Natural killer cell (primary cell): ENCODE data around the gene BTBD19. TPM values are rescaled to one million over a fixed set of nuclear protein-coding genes. Genes with fewer than 3 reads are reported as not detected.
A peak's percentile ranks its signal among the peaks of the same experiment; 100 is the strongest.

Experiments used
- ATAC-seq, 3 donors: fragments of 150-1000 bp in 2 of 3; fragments of 200-7000 bp in 1 of 3; cut with Tn5 transposase; 1 replicate in 1 of 3; 2 replicates in 2 of 3; pipeline ENCODE4 v1.10.0; 2021; ENCODE audit warnings: mild to moderate bottlenecking in 2 of 3, moderate library complexity in 2 of 3
- DNase-seq, 2 donors: peaks; one replicate each; pipeline versions ENCODE4 v3.0.0 to v3.0.0-alpha.2; 2013 to 2021; ENCODE audit warnings: mixed read lengths in 1 of 2
- H3K27ac ChIP-seq: one replicate; pipeline ENCODE4 v1.5.1; 2013; ENCODE audit warnings: mild to moderate bottlenecking, low read length
- H3K27me3 ChIP-seq: one replicate; pipeline ENCODE4 v1.6.1; 2013; ENCODE audit warnings: low read length; ENCODE audit not compliant: control insufficient read depth, insufficient read depth
- H3K36me3 ChIP-seq: one replicate; pipeline ENCODE4 v1.6.1; 2013; ENCODE audit warnings: low read length; ENCODE audit not compliant: control insufficient read depth, insufficient read depth
- H3K4me1 ChIP-seq: one replicate; pipeline ENCODE4 v1.6.1; 2013; ENCODE audit warnings: low read length; ENCODE audit not compliant: control insufficient read depth, insufficient read depth
- H3K4me3 ChIP-seq: one replicate; pipeline ENCODE4 v1.5.1; 2013; ENCODE audit warnings: low read length
- H3K9me3 ChIP-seq: one replicate; pipeline ENCODE4 v1.6.1; 2013; ENCODE audit warnings: low read length; ENCODE audit not compliant: control insufficient read depth, insufficient read depth
- H3K27ac Mint-ChIP-seq, 2 donors: one replicate each; pipeline ENCODE4 v1.8.0; 2022; ENCODE audit warnings: mild to moderate bottlenecking in 2 of 2, mixed read lengths in 2 of 2, moderate library complexity in 1 of 2
- H3K27me3 Mint-ChIP-seq, 2 donors: one replicate each; pipeline ENCODE4 v1.8.0; 2022; ENCODE audit warnings: low read depth in 2 of 2, mixed read lengths in 2 of 2
- H3K36me3 Mint-ChIP-seq: one replicate; pipeline ENCODE4 v1.8.0; 2022; ENCODE audit warnings: mixed read lengths
- H3K4me1 Mint-ChIP-seq, 2 donors: one replicate each; pipeline ENCODE4 v1.8.0; 2022; ENCODE audit warnings: mixed read lengths in 2 of 2
- H3K4me3 Mint-ChIP-seq: one replicate; pipeline ENCODE4 v1.8.0; 2022; ENCODE audit warnings: mild to moderate bottlenecking, moderate library complexity, mixed read lengths
- H3K9me3 Mint-ChIP-seq, 2 donors: one replicate each; pipeline ENCODE4 v1.8.0; 2022; ENCODE audit warnings: mixed read lengths in 2 of 2
- WGBS: methylation state at CpG from one replicate; pipeline ENCODE4 v1.1.7; 2013; ENCODE audit warnings: missing lambda C conversion rate; ENCODE audit not compliant: insufficient coverage; 5-methylcytosine and 5-hydroxymethylcytosine counted together
- intact Hi-C: fragments of 100-400 bp; cut with micrococcal nuclease; formaldehyde crosslinking; loops from one replicate; pipeline ENCODE4 v1.14.2; 2022
- total RNA-seq, 4 donors: library from RNA; stranded (reverse); fragments of 120-200 nt in 1 of 4; gene quantifications; one replicate each; pipeline versions ENCODE4 v1.2.3 to v1.2.4, GENCODE V29; 2013 to 2022
- TF ChIP-seq, protein P1 (sequence below): fragments of 200-600 bp; IDR thresholded peaks from one replicate; pipeline ENCODE4 v1.8.0; 2022; ENCODE audit warnings: antibody characterized with exemption

Gene BTBD19
- total RNA-seq, 3 donors from 2014 or later (not counting 1 experiment from before 2014, with no cell fraction given): 4.4 to 5.7 (median 4.9) TPM

GRCh38 chr1:44798481-44799365 lies 9.6 kb upstream of the BTBD19 start:
- peaks cover 14% of the 10 kb centered on the region for H3K36me3 ChIP-seq
- WGBS: 95% methylated on average over 10 of the region's 10 CpGs
- Mint-ChIP-seq H3K4me3 (peak overlapping the region; percentile 97), H3K36me3 (no peaks in the 10 kb centered on the region), H3K27me3 (no peaks in the 10 kb centered on the region), H3K4me1 (peaks cover 5 to 20% of the 10 kb centered on the region in 2 donors), H3K27ac (peak overlapping the region; percentile 98 to 100), H3K9me3 (no peaks in the 10 kb centered on the region)
- no peaks in the 10 kb centered on the region for H3K9me3 ChIP-seq
- H3K27me3 ChIP-seq: no peaks in the 10 kb centered on the region
- TF ChIP-seq, protein P1, sequence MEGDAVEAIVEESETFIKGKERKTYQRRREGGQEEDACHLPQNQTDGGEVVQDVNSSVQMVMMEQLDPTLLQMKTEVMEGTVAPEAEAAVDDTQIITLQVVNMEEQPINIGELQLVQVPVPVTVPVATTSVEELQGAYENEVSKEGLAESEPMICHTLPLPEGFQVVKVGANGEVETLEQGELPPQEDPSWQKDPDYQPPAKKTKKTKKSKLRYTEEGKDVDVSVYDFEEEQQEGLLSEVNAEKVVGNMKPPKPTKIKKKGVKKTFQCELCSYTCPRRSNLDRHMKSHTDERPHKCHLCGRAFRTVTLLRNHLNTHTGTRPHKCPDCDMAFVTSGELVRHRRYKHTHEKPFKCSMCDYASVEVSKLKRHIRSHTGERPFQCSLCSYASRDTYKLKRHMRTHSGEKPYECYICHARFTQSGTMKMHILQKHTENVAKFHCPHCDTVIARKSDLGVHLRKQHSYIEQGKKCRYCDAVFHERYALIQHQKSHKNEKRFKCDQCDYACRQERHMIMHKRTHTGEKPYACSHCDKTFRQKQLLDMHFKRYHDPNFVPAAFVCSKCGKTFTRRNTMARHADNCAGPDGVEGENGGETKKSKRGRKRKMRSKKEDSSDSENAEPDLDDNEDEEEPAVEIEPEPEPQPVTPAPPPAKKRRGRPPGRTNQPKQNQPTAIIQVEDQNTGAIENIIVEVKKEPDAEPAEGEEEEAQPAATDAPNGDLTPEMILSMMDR: no peak
- H3K4me3 ChIP-seq: no peak overlapping the region
- DNase-seq: no peak
- no peak for ATAC-seq
- H3K4me1 ChIP-seq: peaks cover 28% of the 10 kb centered on the region
- H3K27ac ChIP-seq: no peak overlapping the region
- intact Hi-C loops: no loop called here

GRCh38 chr1:44799770-44800584 lies 8.3 kb upstream of the BTBD19 start, which contains the start of gene PLK3:
Gene PLK3, plus strand, starts transcription at chr1:44800377. Its CDS starts 87 bp downstream, at chr1:44800464.
- Histone ChIP-seq H3K36me3 (peaks cover 20% of the 10 kb centered on the region), H3K27me3 (no peaks in the 10 kb centered on the region), H3K4me3 (peak within 1 kb of the TSS; percentile 77), H3K9me3 (no peaks in the 10 kb centered on the region), H3K4me1 (peaks cover 28% of the 10 kb centered on the region), H3K27ac (peak within 1 kb of the TSS; percentile 83)
- intact Hi-C loops: loop anchor here (2.0 kb wide), 1 partner anchor 19 kb away; no protein-coding TSS in a partner anchor
- 0% methylated on average over 79 of the region's 79 CpGs for WGBS
- Mint-ChIP-seq H3K27me3 (no peaks in the 10 kb centered on the region), H3K4me3 (peak within 1 kb of the TSS; percentile 97), H3K4me1 (peaks cover 5 to 20% of the 10 kb centered on the region in 2 donors), H3K36me3 (no peaks in the 10 kb centered on the region), H3K27ac (peak within 1 kb of the TSS; percentile 98 to 100), H3K9me3 (no peaks in the 10 kb centered on the region)
- TF ChIP-seq, protein P1: peak; percentile 71
- DNase-seq (peak; percentile 93 to 100), ATAC-seq (peak; percentile 88 to 96 (median 88))

DNA sequence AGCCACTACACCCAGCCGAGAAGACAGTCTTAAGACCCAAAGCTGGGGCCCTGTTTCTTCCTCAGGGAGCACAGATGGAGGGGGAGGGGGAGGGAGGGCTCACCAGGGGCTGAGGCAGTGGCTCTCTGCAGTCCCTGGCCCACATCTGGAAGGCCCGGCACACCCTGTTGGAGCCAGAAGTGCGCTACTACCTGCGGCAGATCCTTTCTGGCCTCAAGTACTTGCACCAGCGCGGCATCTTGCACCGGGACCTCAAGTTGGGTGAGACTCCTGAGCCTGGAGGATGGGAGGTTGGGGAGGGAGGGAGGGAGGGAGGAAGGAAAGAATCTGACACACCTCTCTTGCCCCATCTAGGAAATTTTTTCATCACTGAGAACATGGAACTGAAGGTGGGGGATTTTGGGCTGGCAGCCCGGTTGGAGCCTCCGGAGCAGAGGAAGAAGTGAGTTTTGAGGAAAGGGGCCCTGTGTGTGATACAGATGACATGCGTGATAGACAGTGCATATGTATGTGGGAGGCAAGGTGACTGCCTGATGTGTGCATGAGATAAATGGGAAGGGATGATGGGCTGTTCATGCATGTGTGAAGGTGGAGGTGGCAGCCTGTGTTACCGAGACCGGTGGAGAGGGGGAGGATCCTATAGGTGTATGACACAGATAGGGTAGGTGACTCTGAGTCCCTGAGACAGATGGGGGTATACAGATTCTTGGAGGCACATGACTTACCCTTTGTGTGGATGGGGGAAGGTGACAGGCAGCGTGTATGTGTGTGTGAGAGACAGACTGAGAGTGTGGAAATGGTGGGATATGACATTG lies 6.6 kb upstream of the BTBD19 start:
- WGBS: 79% methylated on average over 13 of the region's 13 CpGs
- Mint-ChIP-seq H3K27me3 (no peaks in the 10 kb centered on the region), H3K4me1 (peaks cover 5 to 20% of the 10 kb centered on the region in 2 donors), H3K4me3 (peak overlapping the region; percentile 63), H3K27ac (peak overlapping the region in 1 of 2 donors; percentile 12), H3K36me3 (no peaks in the 10 kb centered on the region), H3K9me3 (no peaks in the 10 kb centered on the region)
- intact Hi-C loops: loop anchor here (2.0 kb wide), 1 partner anchor 17 kb away; no protein-coding TSS in a partner anchor
- Histone ChIP-seq H3K9me3 (no peaks in the 10 kb centered on the region), H3K27ac (no peak overlapping the region), H3K36me3 (peaks cover 20% of the 10 kb centered on the region), H3K4me3 (no peak overlapping the region), H3K4me1 (peaks cover 31% of the 10 kb centered on the region), H3K27me3 (no peaks in the 10 kb centered on the region)
- TF ChIP-seq, protein P1: no peak
- DNase-seq (peak in 1 of 2 donors; percentile 62), ATAC-seq (no peak)
